HG02642 (cell line): Measurements from ENCODE around the gene NLRC4.
"Not testable (repeated sequence)": the region's sequence is repeated elsewhere in the genome, so short reads cannot be mapped to it uniquely, and the experiment has no call there.

Experiments
- ATAC-seq: cut with Tn5 transposase; IDR thresholded peaks from one replicate; pipeline ENCODE4 v1.9.1; 2021; ENCODE audit warnings: mild to moderate bottlenecking; ENCODE audit not compliant: unreplicated experiment, poor library complexity

NLRC4 gene, protein sequence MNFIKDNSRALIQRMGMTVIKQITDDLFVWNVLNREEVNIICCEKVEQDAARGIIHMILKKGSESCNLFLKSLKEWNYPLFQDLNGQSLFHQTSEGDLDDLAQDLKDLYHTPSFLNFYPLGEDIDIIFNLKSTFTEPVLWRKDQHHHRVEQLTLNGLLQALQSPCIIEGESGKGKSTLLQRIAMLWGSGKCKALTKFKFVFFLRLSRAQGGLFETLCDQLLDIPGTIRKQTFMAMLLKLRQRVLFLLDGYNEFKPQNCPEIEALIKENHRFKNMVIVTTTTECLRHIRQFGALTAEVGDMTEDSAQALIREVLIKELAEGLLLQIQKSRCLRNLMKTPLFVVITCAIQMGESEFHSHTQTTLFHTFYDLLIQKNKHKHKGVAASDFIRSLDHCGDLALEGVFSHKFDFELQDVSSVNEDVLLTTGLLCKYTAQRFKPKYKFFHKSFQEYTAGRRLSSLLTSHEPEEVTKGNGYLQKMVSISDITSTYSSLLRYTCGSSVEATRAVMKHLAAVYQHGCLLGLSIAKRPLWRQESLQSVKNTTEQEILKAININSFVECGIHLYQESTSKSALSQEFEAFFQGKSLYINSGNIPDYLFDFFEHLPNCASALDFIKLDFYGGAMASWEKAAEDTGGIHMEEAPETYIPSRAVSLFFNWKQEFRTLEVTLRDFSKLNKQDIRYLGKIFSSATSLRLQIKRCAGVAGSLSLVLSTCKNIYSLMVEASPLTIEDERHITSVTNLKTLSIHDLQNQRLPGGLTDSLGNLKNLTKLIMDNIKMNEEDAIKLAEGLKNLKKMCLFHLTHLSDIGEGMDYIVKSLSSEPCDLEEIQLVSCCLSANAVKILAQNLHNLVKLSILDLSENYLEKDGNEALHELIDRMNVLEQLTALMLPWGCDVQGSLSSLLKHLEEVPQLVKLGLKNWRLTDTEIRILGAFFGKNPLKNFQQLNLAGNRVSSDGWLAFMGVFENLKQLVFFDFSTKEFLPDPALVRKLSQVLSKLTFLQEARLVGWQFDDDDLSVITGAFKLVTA

GRCh38 chr2:32264422-32265105 lies at the start of gene NLRC4:
Gene NLRC4 (minus strand): TSS chr2:32264886. CDS start chr2:32256775, 8,111 bp downstream.
- ATAC-seq: peak; percentile 83

- no peak for ATAC-seq
Observed at GRCh38 chr2:32310577-32310976, 45.9 kb upstream of the NLRC4 start.

DNA sequence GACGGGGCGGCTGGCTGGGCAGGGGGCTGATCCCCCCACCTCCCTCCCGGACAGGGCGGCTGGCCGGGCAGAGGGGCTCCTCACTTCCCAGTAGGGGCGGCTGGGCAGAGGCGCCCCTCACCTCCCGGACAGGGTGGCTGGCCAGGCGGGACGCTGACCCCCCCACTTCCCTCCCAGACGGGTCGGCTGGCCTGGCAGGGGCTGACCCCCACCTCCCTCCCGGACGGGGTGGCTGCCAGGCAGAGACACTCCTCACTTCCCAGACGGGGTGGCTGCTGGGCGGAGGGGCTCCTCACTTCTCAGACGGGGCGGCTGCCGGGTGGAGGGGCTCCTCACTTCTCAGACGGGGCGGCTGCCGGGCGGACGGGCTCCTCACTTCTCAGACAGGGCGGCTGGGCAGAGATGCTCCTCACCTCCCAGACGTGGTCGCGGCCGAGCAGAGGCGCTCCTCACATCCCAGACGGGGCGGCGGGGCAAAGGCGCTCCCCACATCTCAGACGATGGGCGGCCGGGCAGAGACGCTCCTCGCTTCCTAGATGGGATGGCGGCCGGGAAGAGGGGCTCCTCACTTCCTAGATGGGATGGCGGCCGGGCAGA lies 29.4 kb upstream of the NLRC4 start:
- ATAC-seq: not testable (repeated sequence)

- ATAC-seq: not testable (repeated sequence)
Observed at GRCh38 chr2:32293493-32293892, 28.8 kb upstream of the NLRC4 start.

- ATAC-seq: no peak
Observed at GRCh38 chr2:32291746-32292145, 27.1 kb upstream of the NLRC4 start.

DNA sequence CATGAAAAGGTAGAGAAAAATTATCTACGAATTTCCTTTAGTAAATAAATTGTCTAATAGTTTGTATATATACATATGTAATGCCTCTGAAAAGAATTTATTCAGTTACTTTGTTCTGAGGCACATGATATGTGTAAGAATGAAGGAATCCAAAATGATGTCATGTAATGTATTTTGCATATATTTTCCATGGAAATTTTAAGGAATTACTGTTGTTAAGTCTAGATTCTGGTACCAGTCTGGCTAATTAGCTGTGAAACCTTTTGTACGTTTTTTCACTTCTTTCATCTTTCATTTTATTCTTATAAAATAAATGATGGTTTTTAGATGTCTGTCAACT lies 25.3 kb upstream of the NLRC4 start:
- ATAC-seq: no peak

- no peak for ATAC-seq
Observed at GRCh38 chr2:32289165-32289999, 24.7 kb upstream of the NLRC4 start.

DNA sequence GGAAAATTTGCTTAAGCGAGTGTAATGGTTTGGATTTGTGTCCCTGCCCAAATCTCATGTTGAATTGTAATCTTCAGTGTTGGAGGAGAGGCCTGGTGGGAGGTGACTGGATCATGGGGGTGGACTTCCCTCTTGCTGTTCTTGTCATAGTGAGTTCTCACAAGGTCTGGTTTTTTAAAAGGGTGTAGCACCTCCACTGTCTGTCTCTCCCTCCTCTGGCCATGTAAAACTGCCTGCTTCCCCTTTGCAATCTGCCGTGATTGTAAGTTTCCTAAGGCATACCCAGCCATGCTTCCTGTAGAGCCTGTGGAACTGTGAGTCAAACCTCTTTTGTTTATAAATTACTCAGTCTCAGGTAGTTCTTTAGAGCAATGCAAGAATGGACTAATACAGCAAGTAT lies 19.6 kb upstream of the NLRC4 start:
- ATAC-seq: no peak

- ATAC-seq: no peak
Observed at GRCh38 chr2:32278478-32278853, 13.8 kb upstream of the NLRC4 start.

DNA sequence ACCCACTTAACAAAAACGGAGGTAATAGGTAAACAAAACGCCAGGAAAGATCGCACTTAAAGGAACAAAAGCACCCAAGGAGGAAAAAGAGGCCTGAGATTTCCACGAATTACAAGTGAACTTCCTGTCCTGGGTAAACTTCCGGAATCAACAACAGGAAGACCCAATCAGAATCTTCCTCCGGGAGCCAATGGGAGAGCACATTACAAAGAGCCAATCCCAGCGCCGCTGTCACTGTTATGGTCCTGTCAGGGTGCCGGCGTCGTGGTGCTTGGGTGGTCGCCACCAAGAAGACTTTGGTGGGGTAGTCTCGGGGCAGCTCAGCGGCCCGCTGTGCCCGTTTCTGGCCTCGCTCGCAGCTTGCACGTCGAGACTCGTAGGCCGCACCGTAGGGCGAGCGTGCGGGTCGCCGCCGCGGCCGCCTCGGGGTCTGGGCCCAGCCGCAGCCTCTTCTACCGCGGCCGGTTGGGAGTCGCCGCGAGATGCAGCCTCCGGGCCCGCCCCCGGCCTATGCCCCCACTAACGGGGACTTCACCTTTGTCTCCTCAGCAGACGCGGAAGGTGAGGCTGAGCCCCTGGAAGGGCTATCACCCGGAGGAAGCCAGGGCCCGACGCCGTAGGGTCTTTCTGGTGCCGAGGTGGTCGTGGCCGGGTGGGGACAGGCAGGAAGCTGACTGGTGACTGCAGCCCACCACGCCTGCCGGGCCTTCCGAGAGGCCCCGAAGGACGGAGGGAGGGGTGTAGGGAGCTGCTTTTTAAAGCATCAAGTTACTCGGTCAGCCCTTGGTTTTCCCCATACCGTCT lies 13.2 kb upstream of the NLRC4 start, which contains the start of gene YIPF4:
TSS of gene YIPF4 (plus strand) at position 231 of the 804 bp plus-strand sequence. CDS start at position 483, 252 bp downstream.
- ATAC-seq: peak; percentile 99

GRCh38 chr2:32277363-32277673 lies 12.6 kb upstream of the NLRC4 start:
- ATAC-seq: no peak

DNA sequence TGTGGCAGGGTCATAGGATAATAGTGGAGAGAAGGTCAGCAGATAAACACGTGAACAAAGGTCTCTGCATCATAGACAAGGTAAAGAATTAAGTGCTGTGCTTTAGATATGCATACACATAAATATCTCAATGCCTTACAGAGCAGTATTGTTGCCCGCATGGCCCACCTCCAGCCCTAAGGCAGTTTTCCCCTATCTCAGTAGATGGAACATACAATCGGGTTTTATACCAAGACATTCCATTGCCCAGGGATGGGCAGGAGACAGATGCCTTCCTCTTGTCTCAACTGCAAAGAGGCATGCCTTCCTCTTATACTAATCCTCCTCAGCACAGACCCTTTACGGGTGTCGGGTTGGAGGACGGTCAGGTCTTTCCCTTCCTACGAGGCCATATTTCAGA lies 11.1 kb upstream of the NLRC4 start:
- ATAC-seq: not testable (repeated sequence)

GRCh38 chr2:32274289-32274688 lies 9.6 kb upstream of the NLRC4 start:
- no peak for ATAC-seq

- ATAC-seq: no peak
Observed at GRCh38 chr2:32272279-32272678, 7.6 kb upstream of the NLRC4 start.

DNA sequence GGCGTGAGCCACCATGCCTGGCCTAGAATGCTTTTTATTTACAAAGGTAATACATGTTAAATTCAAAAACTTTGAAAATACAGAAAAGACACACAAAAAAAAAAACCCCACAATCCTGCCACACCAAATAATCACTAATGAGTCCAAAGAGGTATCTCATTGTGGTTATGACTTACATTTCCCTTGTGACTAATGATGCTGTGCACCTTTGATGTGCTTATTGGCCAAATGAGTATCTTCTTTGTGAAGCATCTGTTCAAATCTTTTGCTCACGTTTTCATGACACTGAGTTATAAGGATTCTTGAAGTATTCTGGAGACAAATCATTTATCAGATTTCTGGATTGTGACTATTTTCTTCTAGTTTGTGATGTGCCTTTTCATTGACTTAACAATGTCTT lies 6.4 kb upstream of the NLRC4 start:
- ATAC-seq: no peak

GRCh38 chr2:32262105-32262504 lies 2.6 kb downstream of the NLRC4 start:
- no peak for ATAC-seq

- ATAC-seq: no peak
Observed at GRCh38 chr2:32260376-32260775, 4.3 kb downstream of the NLRC4 start.

- no peak for ATAC-seq
Observed at GRCh38 chr2:32258242-32258641, 6.4 kb downstream of the NLRC4 start.

GRCh38 chr2:32250290-32250689 lies 14.4 kb downstream of the NLRC4 start:
- no peak for ATAC-seq
